Coronary artery (tissue), 2 donors: ENCODE results near the gene TAPBP.

Experiments used
- DNase-seq: peaks from one replicate; pipeline ENCODE4 v3.0.0-alpha.2; 2017; ENCODE audit warnings: low spot score
- H3K27ac ChIP-seq, 2 donors: fragments of 200-600 bp; sonication (generic); one replicate each; pipeline ENCODE4 v1.5.1; 2016 to 2019
- H3K4me3 ChIP-seq: fragments of 200-600 bp; sonication (generic); 2 replicates; pipeline ENCODE4 v1.5.1; 2016; ENCODE audit warnings: mild to moderate bottlenecking, moderate library complexity
- TF ChIP-seq, protein P1 (sequence below): fragments of 200-600 bp; sonication (generic); IDR thresholded peaks from one replicate; pipeline ENCODE4 v1.5.1; 2019; ENCODE audit warnings: antibody characterized with exemption

The TAPBP gene

DNA sequence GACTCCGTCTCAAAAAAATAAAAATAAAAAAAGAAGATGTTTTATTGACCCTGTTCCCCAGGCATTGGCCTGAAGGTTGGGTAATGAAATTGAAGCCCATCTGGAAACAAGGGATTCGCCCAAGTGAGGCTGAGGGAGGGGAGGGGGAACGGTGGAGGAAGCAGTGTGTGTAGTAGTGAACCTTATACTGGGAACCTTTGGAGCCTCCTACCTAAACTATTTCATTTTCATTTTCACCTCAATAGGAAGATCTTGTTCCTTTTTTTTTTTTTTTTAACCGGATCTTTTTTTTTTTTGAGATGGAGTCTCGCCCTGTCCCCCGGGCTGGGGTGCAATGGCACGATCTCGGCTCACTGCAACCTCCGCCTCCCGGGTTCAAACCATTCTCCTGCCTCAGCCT, 16.9 kb upstream of the TAPBP start:
- TF ChIP-seq, protein P1, sequence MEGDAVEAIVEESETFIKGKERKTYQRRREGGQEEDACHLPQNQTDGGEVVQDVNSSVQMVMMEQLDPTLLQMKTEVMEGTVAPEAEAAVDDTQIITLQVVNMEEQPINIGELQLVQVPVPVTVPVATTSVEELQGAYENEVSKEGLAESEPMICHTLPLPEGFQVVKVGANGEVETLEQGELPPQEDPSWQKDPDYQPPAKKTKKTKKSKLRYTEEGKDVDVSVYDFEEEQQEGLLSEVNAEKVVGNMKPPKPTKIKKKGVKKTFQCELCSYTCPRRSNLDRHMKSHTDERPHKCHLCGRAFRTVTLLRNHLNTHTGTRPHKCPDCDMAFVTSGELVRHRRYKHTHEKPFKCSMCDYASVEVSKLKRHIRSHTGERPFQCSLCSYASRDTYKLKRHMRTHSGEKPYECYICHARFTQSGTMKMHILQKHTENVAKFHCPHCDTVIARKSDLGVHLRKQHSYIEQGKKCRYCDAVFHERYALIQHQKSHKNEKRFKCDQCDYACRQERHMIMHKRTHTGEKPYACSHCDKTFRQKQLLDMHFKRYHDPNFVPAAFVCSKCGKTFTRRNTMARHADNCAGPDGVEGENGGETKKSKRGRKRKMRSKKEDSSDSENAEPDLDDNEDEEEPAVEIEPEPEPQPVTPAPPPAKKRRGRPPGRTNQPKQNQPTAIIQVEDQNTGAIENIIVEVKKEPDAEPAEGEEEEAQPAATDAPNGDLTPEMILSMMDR, result no peak
- H3K27ac ChIP-seq, result no peak overlapping the region
- H3K4me3 ChIP-seq, result no peak overlapping the region
- DNase-seq, result no peak

DNA sequence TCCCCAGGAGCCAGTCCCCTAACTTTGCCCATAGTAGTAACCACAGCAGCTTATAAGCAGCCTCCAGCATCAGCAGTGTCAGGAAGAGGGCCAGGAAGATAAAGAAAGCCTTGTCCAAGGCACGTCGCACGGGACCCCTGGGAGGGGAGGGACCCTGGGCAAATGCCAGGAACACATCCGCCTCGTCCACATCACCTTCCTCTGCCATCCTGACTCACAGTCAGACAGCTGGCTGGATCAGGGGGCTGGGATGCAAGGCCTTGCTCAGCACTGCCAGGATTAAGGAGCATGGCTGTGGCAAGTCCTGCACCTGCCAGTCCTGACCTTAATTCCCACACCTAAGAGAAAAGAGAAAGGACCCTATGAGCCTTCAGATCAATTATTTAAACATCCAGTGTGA, 15.2 kb upstream of the TAPBP start:
- no peak for DNase-seq
- no peak overlapping the region for H3K27ac ChIP-seq
- TF ChIP-seq, protein P1, result no peak
- no peak overlapping the region for H3K4me3 ChIP-seq

DNA sequence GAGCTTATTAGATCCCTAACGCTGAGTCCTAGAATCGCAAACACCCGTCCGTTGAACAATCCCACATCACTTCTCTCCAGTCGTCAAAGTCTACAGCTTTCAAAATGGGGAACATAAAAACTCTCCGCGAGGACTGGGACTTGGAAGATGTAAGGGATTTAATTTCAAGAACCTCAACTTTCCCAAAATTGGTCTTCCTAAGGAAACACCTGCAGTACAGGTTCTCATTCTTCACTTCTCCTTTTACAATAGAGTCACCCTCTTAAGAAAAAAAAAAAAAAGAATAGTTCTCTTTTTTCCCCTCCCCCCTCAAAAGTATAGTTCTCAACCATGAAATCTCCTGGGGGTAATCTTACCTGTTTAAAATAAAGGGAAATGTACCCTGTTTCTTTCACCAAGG, 10.2 kb upstream of the TAPBP start:
- TF ChIP-seq, protein P1, result no peak
- peak overlapping the region; percentile 91 for H3K4me3 ChIP-seq
- DNase-seq, result no peak
- H3K27ac ChIP-seq, result peak overlapping the region in 1 of 2 donors; percentile 94

DNA sequence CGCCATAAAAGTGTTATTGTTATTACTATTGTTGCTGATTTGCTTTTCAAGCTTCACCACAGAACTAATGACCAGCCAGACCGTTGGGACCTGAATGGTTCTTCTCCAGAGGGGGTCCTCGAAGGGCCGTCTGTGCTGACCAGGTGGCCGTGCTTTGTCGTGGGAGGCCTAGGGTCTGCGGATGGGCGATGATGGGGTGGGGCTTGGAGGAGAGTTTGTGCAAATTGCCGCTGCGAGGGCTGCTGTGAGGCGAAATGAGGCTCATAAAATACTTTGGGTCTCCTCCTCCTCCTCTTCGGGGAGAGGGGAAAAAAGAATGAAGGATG, 9.7 kb upstream of the TAPBP start:
- no peak for DNase-seq
- Histone ChIP-seq H3K4me3 (peak overlapping the region; percentile 91), H3K27ac (peak overlapping the region; percentile 47 to 94)
- TF ChIP-seq, protein P1, result no peak

DNA sequence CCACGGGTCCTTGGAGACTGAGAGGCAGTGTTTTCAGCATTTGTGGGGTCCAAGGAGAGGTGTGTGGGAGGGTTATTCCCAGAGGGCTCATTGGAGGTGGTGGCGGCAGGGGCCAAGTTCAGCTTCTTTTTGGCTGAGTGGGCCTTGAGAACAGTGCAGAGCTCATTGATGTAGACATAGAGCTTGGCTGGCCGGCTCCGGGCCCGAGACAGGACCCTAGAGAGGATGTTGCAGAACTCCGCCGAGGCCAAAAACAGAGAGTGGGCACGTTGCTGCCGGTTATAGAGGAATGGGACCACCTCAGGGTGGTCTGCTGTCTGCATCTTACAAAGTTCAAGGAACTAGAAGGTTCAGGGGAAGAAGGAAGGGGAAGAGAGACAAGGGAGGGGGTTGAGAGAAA, 7.3 kb upstream of the TAPBP start:
- no peak for DNase-seq
- peak overlapping the region in 1 of 2 donors; percentile 94 for H3K27ac ChIP-seq
- H3K4me3 ChIP-seq, result no peak overlapping the region
- TF ChIP-seq, protein P1, result no peak

DNA sequence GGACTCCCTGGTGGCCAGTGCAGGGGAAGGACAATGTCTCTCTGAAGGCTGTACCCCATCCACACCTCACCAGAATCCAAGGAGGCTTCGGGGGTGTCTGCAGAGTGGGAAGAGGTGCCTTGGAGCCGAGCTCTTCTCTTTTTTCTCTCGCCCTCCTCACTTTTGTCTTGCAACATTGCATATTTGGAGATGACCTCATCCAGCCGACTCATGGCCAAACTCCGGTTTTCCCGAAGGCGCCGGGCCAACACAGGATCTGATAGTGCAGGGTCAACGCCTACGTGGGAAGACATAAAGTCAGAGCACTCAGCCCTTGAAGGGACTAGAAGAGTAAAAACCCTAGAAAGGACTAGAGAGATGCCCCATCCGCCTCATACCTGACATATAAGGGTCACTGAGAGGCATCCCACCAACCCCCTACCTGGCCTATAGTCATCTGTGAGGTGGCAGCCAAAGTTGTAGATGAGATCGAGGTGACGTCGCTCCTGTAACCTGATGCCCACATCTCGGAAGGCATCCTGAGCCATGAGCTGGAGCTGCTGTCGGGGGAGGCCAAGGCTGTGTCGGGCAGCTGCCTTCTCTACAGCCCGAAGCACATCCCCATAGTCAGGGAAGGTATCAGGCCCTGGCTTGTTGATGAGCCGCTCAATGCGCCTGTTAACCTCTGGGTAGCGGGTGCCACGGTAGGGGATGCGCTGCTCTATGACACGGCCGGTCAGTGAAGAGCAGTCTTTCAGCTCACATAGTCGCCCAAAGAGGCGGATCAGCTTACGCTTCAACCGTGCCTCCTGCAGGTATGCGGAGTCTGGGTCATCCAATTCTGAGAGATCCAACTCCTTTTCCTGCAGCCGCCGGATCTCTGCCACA, 6.7 kb upstream of the TAPBP start:
- TF ChIP-seq, protein P1, result no peak
- Histone ChIP-seq H3K4me3 (peak overlapping the region; percentile 31), H3K27ac (peak overlapping the region; percentile 69 to 73)
- no peak for DNase-seq

DNA sequence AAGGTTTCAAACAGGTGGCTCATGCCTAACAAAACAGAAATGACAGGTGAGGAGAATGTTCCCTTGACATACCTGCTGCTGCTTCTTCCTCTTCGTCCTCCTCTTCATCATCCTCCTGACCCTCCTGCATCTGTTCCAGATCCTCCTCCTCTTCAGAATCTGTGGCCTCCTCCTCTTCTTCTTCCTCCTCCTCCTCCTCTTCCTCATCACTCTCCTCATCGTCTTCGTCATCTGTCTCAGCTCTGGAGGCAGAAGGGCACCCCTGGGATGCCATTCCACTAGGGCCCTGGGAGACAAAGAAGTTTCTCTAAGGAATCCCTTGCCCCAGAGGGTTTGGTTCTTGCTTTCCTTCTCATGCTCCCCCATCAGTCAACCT, 6.0 kb upstream of the TAPBP start:
- H3K27ac ChIP-seq, result peak overlapping the region; percentile 58 to 69
- DNase-seq, result no peak
- H3K4me3 ChIP-seq, result no peak overlapping the region
- TF ChIP-seq, protein P1, result no peak
